ENCODE results near the gene RIC1. TPM values are rescaled to one million over a fixed set of nuclear protein-coding genes. Genes with fewer than 3 reads are reported as not detected.
"Not testable (repeated sequence)": the region's sequence is repeated elsewhere in the genome, so short reads cannot be mapped to it uniquely, and the experiment has no call there.

Gene RIC1
- total RNA-seq, 1 experiment from 2014 or later: 11.4 TPM

DNA sequence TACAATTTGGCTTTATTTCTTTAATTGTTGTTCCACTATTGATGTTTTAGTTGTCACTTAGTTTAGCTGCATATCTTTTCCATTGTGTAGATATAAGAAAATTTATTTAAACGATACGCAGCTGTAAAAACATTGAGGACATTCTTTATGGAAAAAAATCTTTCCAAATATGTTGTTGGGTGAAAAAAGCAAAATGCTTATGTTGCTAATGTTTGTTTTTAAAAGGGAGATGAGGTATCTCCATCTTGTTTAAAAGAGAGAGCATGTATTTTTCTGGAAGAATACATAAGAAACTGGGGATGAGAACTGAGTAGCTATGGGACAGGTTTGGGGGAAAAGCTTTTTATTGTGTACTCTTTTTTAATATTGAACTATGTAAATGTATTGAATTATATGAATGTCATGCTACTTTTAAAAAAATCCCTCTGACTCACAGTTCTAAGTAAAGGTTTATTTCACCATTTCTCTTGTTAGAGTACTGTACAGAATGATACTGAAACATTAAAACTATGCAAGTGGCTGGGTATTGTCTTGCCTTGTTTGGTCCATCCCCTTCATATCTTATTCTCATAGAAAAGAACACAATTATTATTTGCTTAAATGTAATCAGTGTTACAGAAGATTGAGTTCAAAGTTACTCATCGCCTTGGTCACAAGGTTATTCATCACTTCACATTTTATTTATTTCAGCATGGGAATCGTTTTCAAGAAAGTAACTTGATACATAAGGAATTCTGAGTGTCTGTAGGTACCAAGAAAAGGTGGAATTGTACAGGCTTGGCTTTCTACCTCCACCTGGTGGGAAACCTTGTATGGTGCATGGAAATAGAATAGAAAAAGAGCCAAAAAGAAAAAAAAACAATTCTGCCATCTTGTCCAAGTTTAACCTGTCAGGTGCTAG lies 85.8 kb downstream of the RIC1 start:
- Mint-ChIP-seq H3K4me1 (ENCODE audit: low read depth, unreplicated experiment) (peaks cover 27% of the 10 kb centered on the region), H3K27ac (ENCODE audit: unreplicated experiment) (no peak overlapping the region), H3K4me3 (ENCODE audit: low read depth, unreplicated experiment) (no peak overlapping the region), H3K36me3 (ENCODE audit: insufficient read depth, unreplicated experiment) (peaks cover 5% of the 10 kb centered on the region), H3K27me3 (ENCODE audit: unreplicated experiment) (no peaks in the 10 kb centered on the region), H3K9me3 (ENCODE audit: low read depth, unreplicated experiment) (no peaks in the 10 kb centered on the region)
- CTCF ChIA-PET: no interaction called here
- no TSS peak for BruUV-seq (replicated peaks)
- DNase-seq: peak; percentile 30
- TF ChIP-seq, protein P1, sequence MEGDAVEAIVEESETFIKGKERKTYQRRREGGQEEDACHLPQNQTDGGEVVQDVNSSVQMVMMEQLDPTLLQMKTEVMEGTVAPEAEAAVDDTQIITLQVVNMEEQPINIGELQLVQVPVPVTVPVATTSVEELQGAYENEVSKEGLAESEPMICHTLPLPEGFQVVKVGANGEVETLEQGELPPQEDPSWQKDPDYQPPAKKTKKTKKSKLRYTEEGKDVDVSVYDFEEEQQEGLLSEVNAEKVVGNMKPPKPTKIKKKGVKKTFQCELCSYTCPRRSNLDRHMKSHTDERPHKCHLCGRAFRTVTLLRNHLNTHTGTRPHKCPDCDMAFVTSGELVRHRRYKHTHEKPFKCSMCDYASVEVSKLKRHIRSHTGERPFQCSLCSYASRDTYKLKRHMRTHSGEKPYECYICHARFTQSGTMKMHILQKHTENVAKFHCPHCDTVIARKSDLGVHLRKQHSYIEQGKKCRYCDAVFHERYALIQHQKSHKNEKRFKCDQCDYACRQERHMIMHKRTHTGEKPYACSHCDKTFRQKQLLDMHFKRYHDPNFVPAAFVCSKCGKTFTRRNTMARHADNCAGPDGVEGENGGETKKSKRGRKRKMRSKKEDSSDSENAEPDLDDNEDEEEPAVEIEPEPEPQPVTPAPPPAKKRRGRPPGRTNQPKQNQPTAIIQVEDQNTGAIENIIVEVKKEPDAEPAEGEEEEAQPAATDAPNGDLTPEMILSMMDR (IDR thresholded peaks at IDR 0.05; ENCODE audit: unreplicated experiment): no peak
- intact Hi-C loops (cut with micrococcal nuclease; ENCODE audit: unreplicated experiment): loop anchor here (5.0 kb wide), 2 partner anchors 107 to 262 kb away; partner anchors contain the start of gene CD274

DNA sequence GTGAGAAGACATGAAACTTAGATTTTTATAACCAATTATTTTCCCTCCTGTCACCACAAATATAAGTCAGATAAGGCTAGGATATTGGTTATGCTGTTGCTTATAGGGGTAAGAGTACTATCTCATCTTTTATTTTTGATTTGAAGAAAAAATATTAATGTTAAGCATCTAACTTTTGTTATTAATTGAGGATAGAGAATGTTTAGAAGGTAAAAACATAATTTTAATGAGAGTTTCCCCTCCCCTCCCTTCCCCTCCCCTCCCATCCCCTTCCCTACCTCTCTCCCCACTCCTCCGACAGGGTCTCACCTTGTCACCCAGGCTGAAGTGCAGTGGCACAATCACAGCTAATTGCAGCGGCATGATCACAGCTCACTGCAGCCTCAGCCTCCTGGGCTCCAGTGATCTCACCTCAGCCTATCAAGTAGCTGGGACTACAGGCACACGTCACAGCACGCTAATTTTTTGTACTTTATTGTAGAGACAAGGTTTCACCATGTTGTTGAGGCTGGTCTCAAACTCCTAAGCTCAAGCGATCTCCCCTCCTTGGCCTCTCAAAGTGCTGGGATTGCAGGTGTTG lies 86.7 kb downstream of the RIC1 start:
- Mint-ChIP-seq H3K27me3 (ENCODE audit: unreplicated experiment) (no peaks in the 10 kb centered on the region), H3K4me1 (ENCODE audit: low read depth, unreplicated experiment) (peaks cover 28% of the 10 kb centered on the region), H3K27ac (ENCODE audit: unreplicated experiment) (no peak overlapping the region), H3K9me3 (ENCODE audit: low read depth, unreplicated experiment) (no peaks in the 10 kb centered on the region), H3K4me3 (ENCODE audit: low read depth, unreplicated experiment) (no peak overlapping the region), H3K36me3 (ENCODE audit: insufficient read depth, unreplicated experiment) (peaks cover 8% of the 10 kb centered on the region)
- no TSS peak for BruUV-seq (replicated peaks)
- no peak for DNase-seq
- CTCF ChIA-PET: no interaction called here
- intact Hi-C loops (cut with micrococcal nuclease; ENCODE audit: unreplicated experiment): loop anchor here (2.0 to 5.0 kb wide), 3 partner anchors 87 to 263 kb away; partner anchors contain the start of genes CD274 and RIC1
- TF ChIP-seq, protein P1 (IDR thresholded peaks at IDR 0.05; ENCODE audit: unreplicated experiment): no peak

DNA sequence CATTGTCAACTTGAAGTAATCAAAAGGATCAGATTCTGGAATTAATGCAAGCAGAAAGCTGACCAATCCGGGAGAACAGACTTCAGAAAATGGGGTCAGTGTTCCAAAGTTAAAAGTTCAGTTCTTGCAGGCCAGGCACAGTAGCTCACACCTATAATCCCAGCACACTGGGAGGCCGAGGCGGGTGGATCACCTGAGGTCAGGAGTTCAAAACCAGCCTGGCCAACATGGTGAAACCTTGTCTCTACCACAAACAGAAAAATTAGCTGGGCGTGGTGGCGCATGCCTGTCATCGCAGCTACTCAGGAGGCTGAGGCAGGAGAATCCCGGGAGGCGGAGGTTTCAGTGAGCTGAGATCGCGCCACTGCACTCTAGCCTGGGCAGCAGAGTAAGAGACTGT lies 88.5 kb downstream of the RIC1 start:
- H3K4me3 Mint-ChIP-seq (ENCODE audit: low read depth, unreplicated experiment); DNase-seq; H3K27me3 Mint-ChIP-seq (ENCODE audit: unreplicated experiment); CTCF ChIA-PET; BruUV-seq (replicated peaks); H3K9me3 Mint-ChIP-seq (ENCODE audit: low read depth, unreplicated experiment); H3K27ac Mint-ChIP-seq (ENCODE audit: unreplicated experiment): not testable (repeated sequence)
- Mint-ChIP-seq H3K4me1 (ENCODE audit: low read depth, unreplicated experiment) (peaks cover 23% of the 10 kb centered on the region), H3K36me3 (ENCODE audit: insufficient read depth, unreplicated experiment) (peaks cover 14% of the 10 kb centered on the region)
- intact Hi-C loops (cut with micrococcal nuclease; ENCODE audit: unreplicated experiment): loop anchor here (2.0 to 5.0 kb wide), 3 partner anchors 89 to 265 kb away; partner anchors contain the start of genes CD274 and RIC1

DNA sequence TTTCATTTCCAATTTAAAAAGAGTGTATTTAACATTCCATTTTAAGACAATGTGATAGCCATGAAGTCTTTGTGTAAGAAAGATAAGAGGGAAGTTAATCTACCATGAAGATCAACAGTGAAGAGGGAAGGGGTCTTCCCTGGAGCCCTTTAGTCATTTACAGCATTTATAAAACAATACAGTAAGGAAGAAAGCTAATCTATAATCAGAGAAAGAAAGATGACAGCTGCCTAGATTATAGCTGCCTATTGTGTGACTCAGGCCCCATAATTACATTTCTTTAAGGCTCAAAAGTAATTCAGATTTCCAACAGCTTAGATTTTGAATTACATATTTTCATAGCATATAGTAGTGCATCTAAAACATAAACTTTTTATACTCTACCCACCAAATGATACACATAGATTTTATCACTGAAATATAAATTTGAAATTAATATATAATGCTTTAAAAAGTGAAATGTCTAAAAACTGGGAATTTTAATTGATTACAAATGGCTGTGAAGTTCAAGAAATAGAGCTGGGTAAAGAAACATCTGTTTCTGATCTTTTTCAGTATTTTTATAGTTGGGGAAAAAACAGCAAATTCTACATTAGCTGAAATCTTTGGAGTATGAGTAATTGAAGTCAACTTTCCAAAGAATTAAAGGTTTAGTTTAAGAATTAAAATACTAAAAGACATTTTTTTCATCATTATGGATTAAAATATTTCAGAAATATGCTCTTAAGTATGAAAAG lies 89.6 kb downstream of the RIC1 start:
- TF ChIP-seq, protein P1 (IDR thresholded peaks at IDR 0.05; ENCODE audit: unreplicated experiment): no peak
- Mint-ChIP-seq H3K27ac (ENCODE audit: unreplicated experiment) (no peak overlapping the region), H3K36me3 (ENCODE audit: insufficient read depth, unreplicated experiment) (peaks cover 19% of the 10 kb centered on the region), H3K9me3 (ENCODE audit: low read depth, unreplicated experiment) (no peaks in the 10 kb centered on the region), H3K4me1 (ENCODE audit: low read depth, unreplicated experiment) (peaks cover 16% of the 10 kb centered on the region), H3K27me3 (ENCODE audit: unreplicated experiment) (no peaks in the 10 kb centered on the region), H3K4me3 (ENCODE audit: low read depth, unreplicated experiment) (no peak overlapping the region)
- intact Hi-C loops (cut with micrococcal nuclease; ENCODE audit: unreplicated experiment): loop anchor here (5.0 kb wide), 2 partner anchors 111 to 266 kb away; partner anchors contain the start of gene CD274
- BruUV-seq (replicated peaks): no TSS peak
- CTCF ChIA-PET: no interaction called here
- no peak for DNase-seq
